Measurements from ENCODE around the gene TEX52. TPM values are rescaled to one million over a fixed set of nuclear protein-coding genes. Genes with fewer than 3 reads are reported as not detected.

Gene TEX52
- total and polyA plus RNA-seq, 2 experiments from 2014 or later = not detected

- Histone ChIP-seq H3K4me2 (0 out of 2 replicates have a peak overlapping the region, but pooled peaks have one; percentile 12), H3K9me2 (ENCODE audit: insufficient read depth) (no peaks in the 10 kb centered on the region), H3K4me1 (ENCODE audit: insufficient read depth) (no peaks in the 10 kb centered on the region), H3K79me2 (replicated peaks; ENCODE audit: insufficient read depth) (peaks cover 29% of the 10 kb centered on the region), H3K36me3 (ENCODE audit: insufficient read depth) (no peaks in the 10 kb centered on the region), H3K27me3 (ENCODE audit: insufficient read depth) (no peaks in the 10 kb centered on the region), H3K4me3 (no peak overlapping the region), H3F3A (replicated peaks; ENCODE audit: low read depth) (no peaks in the 10 kb centered on the region; the same call in 1 of the 2 replicates), H2AFZ (no peak overlapping the region), H3K27ac (ENCODE audit: low read depth) (peak overlapping the region; percentile 41), H4K20me1 (replicated peaks; ENCODE audit: insufficient read depth) (no peaks in the 10 kb centered on the region; the same call in 1 of the 2 replicates)
- Mint-ChIP-seq H3K36me3 (ENCODE audit: low read depth) (no peaks in the 10 kb centered on the region), H3K27ac (peak overlapping the region; percentile 70), H3K4me3 (no peak overlapping the region), H3K27me3 (ENCODE audit: insufficient read depth, low read depth, poor library complexity) (peaks cover 2% of the 10 kb centered on the region), H3K4me1 (no peaks in the 10 kb centered on the region; the same call in 2 of the 3 replicates), H3K9me3 (no peaks in the 10 kb centered on the region)
- TF ChIP-seq ZNF462 (CRISPR knock-in tag; IDR thresholded peaks at IDR 0.05) (no peak), ZNF331 (CRISPR knock-in tag; IDR thresholded peaks at IDR 0.05; ENCODE audit: low read depth) (no peak), JUNB (IDR thresholded peaks at IDR 0.05; ENCODE audit: unreplicated experiment) (no peak), ETS1 (IDR thresholded peaks at IDR 0.05) (no peak), EZH2phosphoT487 (IDR thresholded peaks at IDR 0.05; ENCODE audit: unreplicated experiment) (no peak), CREB1 (CRISPR knock-in tag; IDR thresholded peaks at IDR 0.05; ENCODE audit: low read depth) (no peak), POLR2AphosphoS5 (IDR thresholded peaks at IDR 0.05; ENCODE audit: low read depth) (no peak), ZNF114 (CRISPR knock-in tag; IDR thresholded peaks at IDR 0.05) (no peak), STAT1 (IDR thresholded peaks at IDR 0.05; ENCODE audit: unreplicated experiment) (no peak), NANOG (IDR thresholded peaks at IDR 0.05; ENCODE audit: borderline replicate concordance) (no peak), REST (IDR thresholded peaks at IDR 0.05; ENCODE audit: unreplicated experiment) (no peak), CTCF (conservative IDR thresholded peaks at IDR 0.05; ENCODE audit: low read depth in 2 of 2) (no peak), EZH2 (IDR thresholded peaks at IDR 0.05; ENCODE audit: low read depth, unreplicated experiment) (no peak)
- DNase-seq (ENCODE audit: low spot score) = no peak
- ATAC-seq = peak; percentile 48
Measured at GRCh38 chr12:2900642-2901041, 43.8 kb upstream of the TEX52 start.

Data from GM23338 (cell line).